ENCODE data around the gene UST.
"Not testable (repeated sequence)": the region's sequence is repeated elsewhere in the genome, so short reads cannot be mapped to it uniquely, and the experiment has no call there.

The UST gene

DNA sequence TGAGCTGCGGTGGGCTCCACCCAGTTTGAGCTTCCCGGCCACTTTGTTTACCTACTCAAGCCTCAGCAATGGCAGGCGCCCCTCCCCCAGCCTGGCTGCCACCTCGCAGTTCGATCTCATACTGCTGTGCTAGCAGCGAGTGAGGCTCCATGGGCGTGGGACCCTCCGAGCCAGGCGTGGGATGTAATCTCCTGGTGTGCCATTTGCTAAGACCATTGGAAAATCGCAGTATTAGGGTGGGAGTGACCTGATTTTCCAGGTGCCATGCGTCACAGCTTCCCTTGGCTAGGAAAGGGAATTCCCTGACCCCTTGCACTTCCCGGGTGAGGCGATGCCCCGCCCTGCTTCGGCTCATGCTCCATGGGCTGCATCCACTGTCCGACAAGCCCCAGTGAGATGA lies 117.3 kb downstream of the UST start:
- in situ Hi-C loops (cut with MboI; ENCODE audit: low sequenced_read_pairs): not testable (repeated sequence)

- in situ Hi-C loops (cut with MboI; ENCODE audit: low sequenced_read_pairs): no loop called here
These were observed 118.1 kb downstream of the UST start for GRCh38 chr6:148864941-148865340.

GRCh38 chr6:148866657-148867268 lies 119.9 kb downstream of the UST start:
- in situ Hi-C loops (cut with MboI; ENCODE audit: low sequenced_read_pairs): no loop called here

- in situ Hi-C loops (cut with MboI; ENCODE audit: low sequenced_read_pairs): no loop called here
These were observed 121.0 kb downstream of the UST start for GRCh38 chr6:148867862-148868261.

DNA sequence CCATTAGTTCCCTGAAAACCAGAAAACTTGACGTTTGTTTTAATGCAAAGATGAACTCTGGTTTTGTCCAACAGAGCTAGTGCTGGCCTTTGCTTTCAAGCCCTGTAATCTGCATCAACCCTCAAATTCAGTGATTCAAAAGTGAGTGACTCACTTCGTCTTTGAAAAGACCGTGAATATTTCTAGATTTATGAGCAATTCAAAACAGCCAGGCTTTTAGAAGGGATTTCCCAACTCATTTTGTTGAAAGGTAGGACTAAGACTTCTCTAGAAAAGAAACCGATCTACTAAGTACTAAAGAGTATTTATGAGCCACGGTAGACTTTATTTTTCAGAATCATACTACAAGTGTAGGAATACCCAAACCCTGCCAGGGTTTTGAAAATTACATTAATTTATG lies 121.5 kb downstream of the UST start:
- in situ Hi-C loops (cut with MboI; ENCODE audit: low sequenced_read_pairs): no loop called here

DNA sequence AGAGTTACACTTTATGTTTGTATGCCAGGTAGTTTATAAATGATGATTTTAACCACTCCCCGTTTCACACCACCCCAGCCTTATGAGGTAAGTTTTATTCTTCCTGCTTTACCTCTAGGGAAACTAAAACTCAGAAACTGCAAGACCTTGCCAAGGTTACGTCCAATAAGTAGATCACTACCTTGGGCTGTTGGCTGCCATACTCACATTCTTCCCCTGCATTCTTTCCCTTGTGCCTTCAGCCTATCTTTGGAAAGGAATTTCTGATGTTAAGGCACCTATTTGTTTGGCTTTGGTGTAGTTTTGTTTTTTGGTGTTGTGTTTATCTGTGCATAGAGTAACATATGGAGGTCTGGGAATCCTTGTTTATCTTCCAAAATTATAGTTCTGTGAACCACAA lies 122.1 kb downstream of the UST start:
- in situ Hi-C loops (cut with MboI; ENCODE audit: low sequenced_read_pairs): no loop called here

DNA sequence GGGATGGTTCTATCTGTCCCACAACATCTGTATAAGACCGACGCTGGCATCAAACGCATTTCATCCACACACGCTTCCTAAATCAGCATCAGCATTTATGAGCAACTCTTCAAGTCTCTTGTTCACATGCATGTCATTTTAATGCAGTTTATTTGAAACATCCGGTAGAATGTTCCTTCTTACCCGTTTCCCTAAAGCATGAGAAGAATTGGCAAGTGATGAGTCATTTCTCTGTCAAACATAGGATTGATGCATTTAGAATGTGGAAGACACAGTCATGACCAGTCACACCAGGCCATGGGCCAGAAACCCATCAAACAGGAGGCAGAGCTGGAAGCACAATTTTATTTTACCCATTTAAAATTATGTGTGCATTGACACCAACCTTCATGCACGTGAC lies 122.8 kb downstream of the UST start:
- in situ Hi-C loops (cut with MboI; ENCODE audit: low sequenced_read_pairs): no loop called here

DNA sequence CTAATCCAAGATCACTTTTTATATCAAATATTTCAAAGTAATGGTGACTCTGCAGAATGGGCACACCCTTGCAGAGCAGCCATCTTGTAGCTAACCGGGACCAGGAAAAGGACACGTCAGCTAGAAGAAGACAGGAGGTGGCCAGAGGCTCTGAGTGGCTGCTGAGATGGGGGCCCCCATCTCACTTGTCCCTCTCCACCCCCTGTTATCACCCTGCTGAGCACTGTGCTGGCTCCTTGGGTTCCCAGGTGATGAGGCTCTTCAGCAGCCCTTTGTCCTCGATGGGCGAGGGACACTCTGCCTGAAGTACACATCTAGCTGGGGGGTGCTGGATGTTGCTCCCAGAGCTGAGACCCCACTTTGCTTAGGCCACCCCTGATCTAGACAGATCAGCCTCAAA lies 126.3 kb downstream of the UST start:
- in situ Hi-C loops (cut with MboI; ENCODE audit: low sequenced_read_pairs): no loop called here

- in situ Hi-C loops (cut with MboI; ENCODE audit: low sequenced_read_pairs): no loop called here
These were observed 127.0 kb downstream of the UST start for GRCh38 chr6:148873868-148874267.

DNA sequence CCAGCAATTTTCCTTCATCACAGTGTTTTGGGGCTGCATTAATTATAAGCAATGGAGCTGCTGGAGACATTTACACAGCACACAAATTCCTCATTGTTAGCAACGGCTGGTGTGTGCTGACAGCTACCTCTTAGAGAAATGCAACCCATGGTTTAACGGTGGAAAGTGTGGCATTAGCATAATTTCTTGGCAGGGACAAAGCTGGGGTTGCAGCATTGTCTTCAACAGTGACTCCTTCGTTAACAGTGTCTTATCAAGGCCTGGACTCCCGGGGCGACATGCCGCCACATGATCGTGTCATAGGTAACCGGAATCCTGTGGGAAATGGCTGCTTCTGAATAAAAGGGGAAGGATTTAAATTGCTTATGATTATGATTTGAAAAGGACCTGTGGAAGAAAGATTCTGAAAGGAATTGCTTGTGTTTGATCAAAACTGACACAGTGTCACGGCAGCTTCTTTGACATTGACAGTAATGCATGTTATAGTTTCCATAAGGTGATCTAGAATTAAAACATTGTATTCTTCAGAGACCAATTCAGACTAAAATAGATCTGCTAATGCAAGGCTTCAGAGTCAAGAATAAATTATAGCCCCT lies 128.0 kb downstream of the UST start:
- in situ Hi-C loops (cut with MboI; ENCODE audit: low sequenced_read_pairs): no loop called here

DNA sequence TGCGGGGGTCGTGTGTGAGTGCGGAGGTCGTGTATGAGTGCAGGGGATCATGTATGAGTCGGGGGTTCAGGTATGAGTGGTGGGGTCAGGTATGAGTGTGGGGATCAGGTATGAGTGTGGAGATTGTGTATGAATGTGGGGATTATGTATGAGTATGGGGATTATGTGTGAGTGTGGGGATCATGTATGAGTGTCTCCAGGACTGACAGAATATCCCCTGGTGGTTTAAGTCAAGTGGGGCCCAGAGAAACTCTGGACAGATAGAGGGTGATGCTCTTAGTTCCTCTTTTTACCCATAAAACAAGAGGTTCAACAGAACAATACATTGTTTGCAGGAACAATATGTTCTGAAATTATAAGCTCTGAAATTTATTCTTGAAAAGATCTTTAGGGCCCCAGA lies 131.9 kb downstream of the UST start:
- in situ Hi-C loops (cut with MboI; ENCODE audit: low sequenced_read_pairs): no loop called here

GRCh38 chr6:148880742-148881141 lies 133.9 kb downstream of the UST start:
- in situ Hi-C loops (cut with MboI; ENCODE audit: low sequenced_read_pairs): not testable (repeated sequence)

DNA sequence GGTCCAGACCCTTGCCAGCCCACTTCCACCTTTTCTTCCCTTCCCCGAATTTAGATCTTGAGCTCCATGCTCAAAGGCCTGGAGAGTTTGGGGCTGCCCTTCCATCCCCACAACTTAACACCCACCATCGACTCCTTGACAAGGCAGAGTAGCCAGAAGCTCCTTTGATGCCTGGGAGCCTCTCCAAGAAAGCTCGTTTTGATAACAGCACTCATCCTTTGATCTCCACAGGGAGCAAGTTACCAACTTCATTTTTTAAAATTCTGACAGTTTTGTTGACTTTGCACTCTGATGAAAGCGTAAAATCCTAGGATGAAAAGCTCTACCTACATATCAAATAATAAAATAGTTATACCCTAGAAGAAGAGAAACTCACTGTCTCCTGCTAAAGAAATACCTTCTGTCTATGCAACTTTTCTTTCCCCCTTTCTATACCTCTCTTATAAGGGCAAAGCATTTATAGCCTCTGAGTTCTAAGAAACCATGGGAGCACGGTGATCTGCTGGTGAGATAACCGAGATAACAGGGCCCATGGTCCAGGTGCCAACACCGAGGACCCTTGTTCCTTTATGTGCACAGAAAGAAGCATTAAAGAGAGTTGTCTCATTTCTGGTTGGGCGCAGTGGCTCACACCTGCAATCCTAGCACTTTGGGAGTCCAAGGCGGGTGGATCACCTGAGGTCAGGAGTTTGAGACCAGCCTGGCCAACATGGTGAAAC lies 134.9 kb downstream of the UST start:
- in situ Hi-C loops (cut with MboI; ENCODE audit: low sequenced_read_pairs): no loop called here

DNA sequence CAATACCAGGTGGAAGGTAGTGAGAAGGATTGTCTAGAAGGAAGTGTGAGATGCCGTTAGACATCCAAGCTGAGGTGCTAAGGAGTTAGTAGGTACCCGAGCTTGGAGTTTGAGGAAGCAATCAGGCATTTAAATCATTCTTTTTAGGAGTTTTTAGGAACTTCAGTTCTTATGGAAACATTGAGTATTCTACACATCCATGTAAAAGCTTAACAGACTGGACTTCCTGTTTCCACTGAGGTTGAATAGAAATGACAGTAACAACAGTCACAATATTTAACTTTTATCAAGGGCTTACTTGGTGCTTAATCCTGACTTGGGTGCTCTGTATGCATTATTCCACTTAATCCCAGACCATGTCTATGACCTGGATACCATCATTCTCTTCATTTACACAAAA lies 136.4 kb downstream of the UST start:
- in situ Hi-C loops (cut with MboI; ENCODE audit: low sequenced_read_pairs): no loop called here

GRCh38 chr6:148884461-148884860 lies 137.6 kb downstream of the UST start:
- in situ Hi-C loops (cut with MboI; ENCODE audit: low sequenced_read_pairs): no loop called here

DNA sequence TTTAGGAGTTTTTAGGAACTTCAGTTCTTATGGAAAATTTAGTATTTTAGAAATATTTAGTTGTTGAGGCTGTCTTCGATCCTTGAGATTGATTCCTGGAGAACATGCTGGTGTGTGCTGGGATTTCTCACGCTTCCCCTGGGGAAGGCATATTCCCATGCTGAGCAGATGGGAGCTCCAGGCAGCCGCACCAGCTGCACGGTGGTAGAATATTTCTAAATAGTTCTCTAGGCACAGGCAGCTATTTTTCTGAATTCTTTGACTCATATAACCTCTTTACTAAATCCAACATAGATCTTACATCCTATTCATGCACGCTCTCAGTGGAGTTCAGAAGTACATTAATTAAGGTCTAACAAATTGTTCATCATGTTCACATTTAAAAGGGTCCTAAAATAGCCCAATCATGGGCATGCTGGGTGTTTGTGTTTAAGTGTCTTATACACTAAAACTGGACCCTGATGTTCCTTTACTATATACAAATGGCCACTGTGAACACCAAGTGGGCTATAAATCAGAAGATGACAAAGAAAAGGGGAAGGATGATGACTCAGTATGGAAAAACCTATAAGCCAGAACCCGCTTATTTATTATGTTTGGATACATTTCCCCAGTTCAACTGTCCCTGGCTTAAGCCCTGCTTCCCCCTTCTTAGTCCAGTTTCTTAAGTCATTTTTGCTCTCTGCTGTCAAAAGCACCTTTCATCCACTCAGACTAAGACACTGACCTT lies 138.5 kb downstream of the UST start:
- in situ Hi-C loops (cut with MboI; ENCODE audit: low sequenced_read_pairs): no loop called here

- in situ Hi-C loops (cut with MboI; ENCODE audit: low sequenced_read_pairs): no loop called here
These were observed 139.4 kb downstream of the UST start for GRCh38 chr6:148885925-148886845.

- in situ Hi-C loops (cut with MboI; ENCODE audit: low sequenced_read_pairs): no loop called here
These were observed 140.4 kb downstream of the UST start for GRCh38 chr6:148887181-148887580.

GRCh38 chr6:148888856-148889255 lies 142.0 kb downstream of the UST start:
- in situ Hi-C loops (cut with MboI; ENCODE audit: low sequenced_read_pairs): no loop called here

GRCh38 chr6:148890096-148890495 lies 143.3 kb downstream of the UST start:
- in situ Hi-C loops (cut with MboI; ENCODE audit: low sequenced_read_pairs): no loop called here
